Stimulated activated CD8-positive, alpha-beta memory T cell treated with anti-CD3 and anti-CD28 coated beads, Interleukin-4, amount 100 ng/mL, for 24 hours (primary cell): ENCODE data around the gene KIAA1671.
"Not testable (repeated sequence)": the region's sequence is repeated elsewhere in the genome, so short reads cannot be mapped to it uniquely, and the experiment has no call there.

Experiments
- DNase-seq: peaks from one replicate; pipeline ENCODE4 v3.0.0-alpha.2; 2020; ENCODE audit warnings: low read depth

KIAA1671 gene

GRCh38 chr22:25170426-25170980 lies 218.0 kb downstream of the KIAA1671 start:
- no peak for DNase-seq

GRCh38 chr22:25172153-25172552 lies 219.6 kb downstream of the KIAA1671 start:
- DNase-seq, result no peak

GRCh38 chr22:25174156-25174887 lies 221.8 kb downstream of the KIAA1671 start:
- DNase-seq, result no peak

GRCh38 chr22:25174888-25175411 lies 222.4 kb downstream of the KIAA1671 start:
- no peak for DNase-seq

GRCh38 chr22:25176175-25176574 lies 223.7 kb downstream of the KIAA1671 start:
- no peak for DNase-seq

GRCh38 chr22:25176799-25177198 lies 224.3 kb downstream of the KIAA1671 start:
- no peak for DNase-seq

GRCh38 chr22:25177226-25177625 lies 224.7 kb downstream of the KIAA1671 start:
- no peak for DNase-seq

GRCh38 chr22:25177895-25178294 lies 225.4 kb downstream of the KIAA1671 start:
- DNase-seq, result no peak

- not testable (repeated sequence) for DNase-seq
Measured at GRCh38 chr22:25178348-25178747, 225.8 kb downstream of the KIAA1671 start.

- not testable (repeated sequence) for DNase-seq
Measured at GRCh38 chr22:25178869-25179631, 226.5 kb downstream of the KIAA1671 start.

GRCh38 chr22:25182131-25183110 lies 229.9 kb downstream of the KIAA1671 start:
- no peak for DNase-seq

GRCh38 chr22:25183949-25184619 lies 231.6 kb downstream of the KIAA1671 start:
- DNase-seq, result no peak

GRCh38 chr22:25186140-25186539 lies 233.6 kb downstream of the KIAA1671 start:
- DNase-seq, result no peak

GRCh38 chr22:25187469-25187868 lies 235.0 kb downstream of the KIAA1671 start:
- no peak for DNase-seq

- no peak for DNase-seq
Measured at GRCh38 chr22:25192406-25192805, 239.9 kb downstream of the KIAA1671 start.

GRCh38 chr22:25193130-25193529 lies 240.6 kb downstream of the KIAA1671 start:
- DNase-seq, result no peak

GRCh38 chr22:25193548-25193947 lies 241.0 kb downstream of the KIAA1671 start:
- no peak for DNase-seq

- no peak for DNase-seq
Measured at GRCh38 chr22:25196326-25196725, 243.8 kb downstream of the KIAA1671 start.

GRCh38 chr22:25197340-25197739 lies 244.8 kb downstream of the KIAA1671 start:
- DNase-seq, result no peak

GRCh38 chr22:25199731-25200520 lies 247.4 kb downstream of the KIAA1671 start, which contains the start of gene CRYBB3:
TSS of gene CRYBB3 (plus strand) at chr22:25199858. CDS start at chr22:25201397, 1,539 bp downstream.
- no peak for DNase-seq
